Activated CD8-positive, alpha-beta T cell treated with anti-CD3 and anti-CD28 coated beads, Interleukin-2, amount 10 ng/mL, durations not matched to agents 7 days and 5 days (primary cell): ENCODE measurements around the gene MAZ. TPM values are rescaled to one million over a fixed set of nuclear protein-coding genes. Genes with fewer than 3 reads are reported as not detected.

Source experiments
- ATAC-seq: fragments of 150-1000 bp; cut with Tn5 transposase; one replicate; pipeline ENCODE4 v1.10.0; 2021; ENCODE audit warnings: moderate library complexity
- CTCF ChIA-PET: fragments of 350-600 bp; sonication (Branson Sonifier 250); formaldehyde crosslinking; loops from one replicate; lab custom pipeline; 2021; ENCODE audit warnings: antibody characterized with exemption; lab: Charles Lee
- POLR2A ChIA-PET: fragments of 350-600 bp; sonication (Branson Sonifier 250); formaldehyde crosslinking; loops from one replicate; lab custom pipeline; 2021; ENCODE audit warnings: antibody characterized with exemption; lab: Charles Lee
- DNase-seq: peaks from one replicate; pipeline ENCODE4 v3.0.0-alpha.2; 2020
- H3K27ac Mint-ChIP-seq: one replicate; pipeline ENCODE4 v1.8.0; 2021; ENCODE audit warnings: mild to moderate bottlenecking, mixed read lengths
- H3K27me3 Mint-ChIP-seq: one replicate; pipeline ENCODE4 v1.8.0; 2021; ENCODE audit warnings: low read depth, mixed read lengths
- H3K36me3 Mint-ChIP-seq: one replicate; pipeline ENCODE4 v1.8.0; 2021; ENCODE audit warnings: low read depth, mixed read lengths
- H3K4me1 Mint-ChIP-seq: one replicate; pipeline ENCODE4 v1.8.0; 2021; ENCODE audit warnings: low read depth, mixed read lengths
- H3K4me3 Mint-ChIP-seq: one replicate; pipeline ENCODE4 v1.8.0; 2021; ENCODE audit warnings: mild to moderate bottlenecking, mixed read lengths
- H3K9me3 Mint-ChIP-seq: one replicate; pipeline ENCODE4 v1.8.0; 2022; ENCODE audit warnings: mixed read lengths; ENCODE audit not compliant: insufficient read depth
- total RNA-seq, 2 experiments: library from RNA; stranded (reverse); gene quantifications; one replicate each; pipeline ENCODE4 v1.2.3, GENCODE V29; 2021

Gene MAZ
- total RNA-seq, 2 experiments from 2014 or later = 455 to 494 TPM

DNA sequence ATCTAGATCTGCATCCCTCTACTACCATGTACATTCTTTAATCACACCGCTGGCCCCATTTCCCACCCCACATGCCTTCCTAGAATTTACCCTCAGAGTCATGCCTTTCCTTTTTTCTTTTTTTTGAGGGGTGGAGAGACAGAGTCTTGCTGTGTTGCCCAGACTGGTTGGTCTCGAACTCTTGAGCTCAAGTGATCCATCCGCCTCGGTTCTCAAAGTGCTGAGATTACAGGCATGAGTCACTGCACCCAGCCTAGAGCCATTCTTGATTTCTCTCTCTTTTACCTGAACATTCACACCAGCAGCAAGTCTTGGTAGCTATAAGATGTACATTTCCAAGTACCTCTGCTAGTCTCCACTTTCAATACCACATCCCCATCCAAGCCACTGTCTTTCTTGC lies 11.8 kb downstream of the MAZ start:
- Mint-ChIP-seq H3K36me3 (peaks cover 47% of the 10 kb centered on the region), H3K9me3 (no peaks in the 10 kb centered on the region), H3K4me3 (peak overlapping the region; percentile 98), H3K4me1 (peaks cover 71% of the 10 kb centered on the region), H3K27me3 (no peaks in the 10 kb centered on the region), H3K27ac (peak overlapping the region; percentile 83)
- ChIA-PET POLR2A (interaction anchor here (1.3 to 4.1 kb wide), 4 partner anchors 9 to 109 kb away, joined by 4 to 29 read pairs (median 7); no protein-coding TSS in a partner anchor), CTCF (interaction anchor here (1.0 to 8.0 kb wide), 8 partner anchors 9 to 180 kb away, joined by 3 to 106 read pairs (median 46); partner anchors contain the start of genes KIF22 and MAZ)
- DNase-seq = no peak
- ATAC-seq = no peak

DNA sequence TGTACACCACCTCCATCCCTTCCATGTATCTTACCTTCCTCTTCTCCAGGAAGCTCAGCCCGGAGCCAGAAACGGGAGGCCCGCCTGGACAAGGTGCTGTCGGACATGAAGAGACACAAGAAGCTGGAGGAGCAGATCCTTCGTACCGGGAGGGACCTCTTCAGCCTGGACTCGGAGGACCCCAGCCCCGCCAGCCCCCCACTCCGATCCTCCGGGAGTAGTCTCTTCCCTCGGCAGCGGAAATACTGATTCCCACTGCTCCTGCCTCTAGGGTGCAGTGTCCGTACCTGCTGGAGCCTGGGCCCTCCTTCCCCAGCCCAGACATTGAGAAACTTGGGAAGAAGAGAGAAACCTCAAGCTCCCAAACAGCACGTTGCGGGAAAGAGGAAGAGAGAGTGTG lies 13.2 kb downstream of the MAZ start:
- Mint-ChIP-seq H3K4me1 (peaks cover 70% of the 10 kb centered on the region), H3K27ac (peak overlapping the region; percentile 89), H3K27me3 (no peaks in the 10 kb centered on the region), H3K9me3 (no peaks in the 10 kb centered on the region), H3K4me3 (peak overlapping the region; percentile 97), H3K36me3 (peaks cover 47% of the 10 kb centered on the region)
- ChIA-PET CTCF (interaction anchor here (0.7 to 8.0 kb wide), 7 partner anchors 11 to 176 kb away, joined by 3 to 106 read pairs (median 5); partner anchors contain the start of genes HIRIP3, INO80E and KIF22), POLR2A (interaction anchor here (0.8 to 4.1 kb wide), 5 partner anchors 8 to 29 kb away, joined by 3 to 29 read pairs (median 5); partner anchors contain the start of genes MAZ and PRRT2)
- ATAC-seq (no peak), DNase-seq (no peak)

DNA sequence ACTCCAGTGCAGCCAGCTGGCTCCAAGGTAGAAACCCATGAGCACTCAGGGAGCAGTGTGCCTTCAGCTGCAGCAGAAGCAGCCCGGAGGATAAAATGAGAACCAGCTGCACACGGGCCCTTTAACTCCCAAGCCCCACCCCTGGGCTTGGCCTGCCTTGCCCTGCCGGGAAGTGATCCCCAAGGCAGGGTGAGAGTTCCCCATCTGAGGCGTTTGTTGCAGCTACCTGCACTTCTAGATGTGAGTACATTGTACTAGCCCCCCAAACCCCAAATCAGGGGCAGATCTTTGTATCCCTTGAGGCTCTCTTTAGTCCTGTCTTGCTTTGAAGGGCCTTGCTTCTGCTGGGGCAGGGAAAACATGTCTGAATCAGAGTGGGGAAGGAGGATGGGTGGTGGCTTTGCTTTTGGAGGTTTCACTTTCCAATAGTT lies 14.0 kb downstream of the MAZ start, which contains the start of gene MVP:
Gene MVP (plus strand): TSS at position 192 of the 431 bp plus-strand sequence. CDS start 10,088 bp downstream, outside the sequence.
- peaks cover 52% of the 10 kb centered on the region for H3K36me3 Mint-ChIP-seq
- ATAC-seq (peak; percentile 14), DNase-seq (peak; percentile 68)
- peak within 1 kb of the TSS; percentile 89 for H3K27ac Mint-ChIP-seq
- peak within 1 kb of the TSS; percentile 97 for H3K4me3 Mint-ChIP-seq
- peaks cover 70% of the 10 kb centered on the region for H3K4me1 Mint-ChIP-seq
- H3K9me3 Mint-ChIP-seq = no peaks in the 10 kb centered on the region
- no peaks in the 10 kb centered on the region for H3K27me3 Mint-ChIP-seq
- CTCF ChIA-PET = interaction anchor here (0.7 to 8.0 kb wide), 11 partner anchors 12 to 235 kb away, joined by 3 to 106 read pairs (median 5); partner anchors contain the start of genes HIRIP3, INO80E, KIF22 and TAOK2
- POLR2A ChIA-PET = interaction anchor here (0.8 to 4.1 kb wide), 9 partner anchors 9 to 106 kb away, joined by 3 to 29 read pairs (median 5); partner anchors contain the start of genes KCTD13, KIF22 and PRRT2

- peak overlapping the region; percentile 89 for H3K27ac Mint-ChIP-seq
- ChIA-PET CTCF (interaction anchor here (1.1 to 8.0 kb wide), 11 partner anchors 13 to 235 kb away, joined by 3 to 106 read pairs (median 5); partner anchors contain the start of genes KIF22 and TAOK2), POLR2A (interaction anchor here (1.0 to 4.1 kb wide), 7 partner anchors 8 to 105 kb away, joined by 3 to 29 read pairs (median 7); partner anchors contain the start of genes KCTD13 and KIF22)
- DNase-seq = peak; percentile 67
- H3K9me3 Mint-ChIP-seq = no peaks in the 10 kb centered on the region
- H3K36me3 Mint-ChIP-seq = peaks cover 53% of the 10 kb centered on the region
- peak; percentile 6 for ATAC-seq
- H3K4me1 Mint-ChIP-seq = peaks cover 74% of the 10 kb centered on the region
- H3K4me3 Mint-ChIP-seq = peak overlapping the region; percentile 97
- no peaks in the 10 kb centered on the region for H3K27me3 Mint-ChIP-seq
These were observed 14.7 kb downstream of the MAZ start for GRCh38 chr16:29820730-29821642.

DNA sequence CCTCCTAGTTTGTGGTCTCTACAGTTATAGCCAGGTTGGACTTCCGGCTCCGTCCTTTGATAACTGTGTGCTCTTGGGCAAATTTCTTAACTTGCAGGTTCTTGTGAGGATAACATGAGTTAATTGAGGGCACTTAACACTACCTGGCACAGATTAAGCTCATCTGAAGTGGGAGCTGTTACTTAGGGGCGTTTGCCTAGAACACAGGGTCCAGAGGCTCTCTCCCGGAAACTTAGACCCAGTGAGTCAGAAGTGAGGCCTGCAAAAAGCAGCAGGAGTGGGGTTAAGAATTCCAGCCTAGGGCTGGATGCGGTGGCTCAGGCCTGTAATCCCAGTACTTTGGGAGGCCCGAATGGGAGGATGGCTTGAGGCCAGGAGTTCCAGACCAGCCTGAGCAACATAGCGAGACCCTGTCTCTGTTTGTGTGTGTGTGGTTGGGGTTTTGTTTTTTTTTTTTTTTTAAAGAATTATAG lies 15.3 kb downstream of the MAZ start:
- no peak for DNase-seq
- ChIA-PET CTCF (interaction anchor here (1.2 to 8.0 kb wide), 6 partner anchors 14 to 121 kb away, joined by 3 to 106 read pairs (median 11); partner anchors contain the start of gene KIF22), POLR2A (interaction anchor here (1.6 to 4.1 kb wide), 4 partner anchors 14 to 32 kb away, joined by 4 to 29 read pairs (median 11); partner anchors contain the start of gene KIF22)
- H3K4me3 Mint-ChIP-seq = peak overlapping the region; percentile 97
- ATAC-seq = no peak
- H3K36me3 Mint-ChIP-seq = peaks cover 52% of the 10 kb centered on the region
- H3K27ac Mint-ChIP-seq = peak overlapping the region; percentile 89
- no peaks in the 10 kb centered on the region for H3K9me3 Mint-ChIP-seq
- peaks cover 78% of the 10 kb centered on the region for H3K4me1 Mint-ChIP-seq
- H3K27me3 Mint-ChIP-seq = no peaks in the 10 kb centered on the region

- Mint-ChIP-seq H3K27ac (peak overlapping the region; percentile 74), H3K4me3 (no peak overlapping the region), H3K9me3 (no peaks in the 10 kb centered on the region), H3K27me3 (no peaks in the 10 kb centered on the region), H3K36me3 (peaks cover 34% of the 10 kb centered on the region), H3K4me1 (peaks cover 67% of the 10 kb centered on the region)
- no peak for ATAC-seq
- POLR2A ChIA-PET = interaction anchor here (0.6 to 1.9 kb wide), 4 partner anchors 17 to 673 kb away, joined by 3 to 9 read pairs (median 4); no protein-coding TSS in a partner anchor
- no peak for DNase-seq
- CTCF ChIA-PET = interaction anchor here (0.7 to 6.4 kb wide), 3 partner anchors 8 to 53 kb away, joined by 3 to 55 read pairs (median 13); partner anchors contain the start of gene PAGR1
These were observed 18.3 kb downstream of the MAZ start for GRCh38 chr16:29824589-29825144.

DNA sequence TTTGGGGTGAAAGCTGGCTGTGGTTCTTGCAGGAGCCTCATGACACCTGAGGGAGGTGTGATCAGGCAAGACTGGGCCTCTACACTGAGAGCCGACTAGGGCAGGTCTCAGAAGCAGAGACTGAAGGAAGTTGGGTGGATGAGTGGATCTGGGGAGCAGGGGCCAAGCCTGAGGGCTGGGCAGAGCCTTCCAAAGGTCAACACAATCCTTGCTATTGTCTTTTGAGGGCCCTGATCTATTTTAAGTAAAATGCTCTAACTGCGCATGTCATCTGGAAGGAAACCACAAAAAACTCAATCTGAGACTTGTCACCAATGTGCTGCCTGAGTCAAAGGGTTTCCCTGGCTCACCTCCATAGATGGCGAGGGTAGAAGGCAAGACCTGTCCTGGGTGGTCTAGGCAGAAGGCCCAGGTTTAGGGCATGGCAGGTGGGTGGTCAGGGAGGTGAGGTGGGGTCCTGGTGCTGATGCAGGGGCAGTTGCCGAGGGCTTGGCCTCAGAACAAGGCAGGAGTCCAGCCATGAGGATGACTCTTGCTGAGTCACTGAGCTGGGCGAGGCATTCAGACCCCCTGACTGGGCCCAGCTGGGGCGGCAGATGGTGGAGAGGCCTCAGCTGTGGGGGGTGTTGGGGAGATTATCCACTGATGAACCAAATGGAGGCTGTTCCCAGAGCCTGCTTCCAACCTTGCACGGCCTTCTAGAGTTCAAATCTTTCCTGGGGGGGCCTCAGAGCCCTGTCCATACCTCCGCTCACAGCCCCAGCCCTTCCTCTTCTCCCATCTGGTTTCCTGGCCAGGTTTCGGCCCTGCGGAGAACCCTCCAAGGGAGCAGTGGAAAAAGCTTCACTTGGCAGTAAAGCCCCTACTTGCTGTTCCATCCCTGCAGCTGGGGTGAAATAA lies 19.1 kb downstream of the MAZ start:
- ChIA-PET POLR2A (interaction anchor here (0.9 to 2.5 kb wide), 4 partner anchors 8 to 125 kb away, joined by 3 to 9 read pairs (median 6); partner anchors contain the start of gene PAGR1), CTCF (interaction anchor here (0.6 to 6.4 kb wide), 6 partner anchors 9 to 123 kb away, joined by 3 to 55 read pairs (median 6); partner anchors contain the start of gene PAGR1)
- peak overlapping the region; percentile 13 for H3K4me3 Mint-ChIP-seq
- H3K36me3 Mint-ChIP-seq = peaks cover 30% of the 10 kb centered on the region
- DNase-seq = peak; percentile 62
- peak overlapping the region; percentile 74 for H3K27ac Mint-ChIP-seq
- H3K27me3 Mint-ChIP-seq = no peaks in the 10 kb centered on the region
- ATAC-seq = peak; percentile 35
- peaks cover 62% of the 10 kb centered on the region for H3K4me1 Mint-ChIP-seq
- H3K9me3 Mint-ChIP-seq = no peaks in the 10 kb centered on the region

DNA sequence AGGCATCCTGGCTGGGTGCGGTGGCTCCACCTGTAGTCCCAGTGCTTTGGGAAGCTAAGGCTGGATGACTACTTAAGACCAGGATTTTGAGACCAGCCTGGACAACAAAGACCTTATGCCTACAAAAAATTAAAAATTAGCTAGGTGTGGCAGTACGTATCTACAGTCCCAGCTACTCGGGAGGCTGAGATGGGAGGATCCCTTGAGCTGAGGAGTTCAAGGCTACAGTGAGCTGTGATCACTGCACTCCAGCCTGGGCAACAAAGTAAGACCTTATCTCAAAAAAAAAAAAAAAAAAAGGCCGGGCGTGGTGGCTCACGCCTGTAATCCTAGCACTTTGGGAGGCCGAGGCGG lies 20.0 kb downstream of the MAZ start:
- no peak overlapping the region for H3K27ac Mint-ChIP-seq
- POLR2A ChIA-PET = interaction anchor here (0.8 to 2.5 kb wide), 8 partner anchors 9 to 142 kb away, joined by 3 to 9 read pairs (median 5); partner anchors contain the start of genes KCTD13, PAGR1 and PRRT2

GRCh38 chr16:29830774-29831173 lies 24.4 kb downstream of the MAZ start:
- H3K4me1 Mint-ChIP-seq = peaks cover 19% of the 10 kb centered on the region
- ChIA-PET POLR2A (no interaction called here), CTCF (no interaction called here)
- ATAC-seq = no peak
- H3K9me3 Mint-ChIP-seq = no peaks in the 10 kb centered on the region
- H3K36me3 Mint-ChIP-seq = peaks cover 37% of the 10 kb centered on the region
- H3K4me3 Mint-ChIP-seq = no peak overlapping the region
- DNase-seq = no peak
- no peak overlapping the region for H3K27ac Mint-ChIP-seq
- no peaks in the 10 kb centered on the region for H3K27me3 Mint-ChIP-seq

More for the DNA sequence above, 20.0 kb downstream of the MAZ start:
- no peak for DNase-seq
- CTCF ChIA-PET = interaction anchor here (0.9 to 6.4 kb wide), 6 partner anchors 9 to 124 kb away, joined by 3 to 55 read pairs (median 6); partner anchors contain the start of genes KIF22 and PAGR1
- H3K4me3 Mint-ChIP-seq = peak overlapping the region; percentile 63
- peaks cover 29% of the 10 kb centered on the region for H3K36me3 Mint-ChIP-seq
- ATAC-seq = no peak
- H3K27me3 Mint-ChIP-seq = no peaks in the 10 kb centered on the region
- H3K9me3 Mint-ChIP-seq = no peaks in the 10 kb centered on the region
- H3K4me1 Mint-ChIP-seq = peaks cover 56% of the 10 kb centered on the region

DNA sequence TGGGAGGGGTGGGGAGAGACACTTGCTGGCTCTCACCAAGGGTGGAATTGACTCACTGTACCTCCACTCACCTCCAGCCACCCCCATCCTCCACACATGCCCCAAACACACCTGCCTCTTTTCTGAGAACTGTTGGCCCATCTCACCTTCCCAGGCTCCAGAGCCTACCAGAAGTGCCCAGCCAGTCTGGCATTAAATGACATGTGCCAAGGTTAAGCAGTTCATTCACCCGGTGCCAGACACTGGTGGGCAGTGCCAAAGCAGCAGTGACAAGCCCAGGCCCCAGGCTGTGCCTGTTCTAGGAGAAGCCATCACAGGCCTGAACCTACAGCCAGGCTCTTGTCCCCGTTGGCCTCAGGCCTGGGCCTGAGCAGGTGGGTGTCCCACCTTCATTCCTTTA lies 25.2 kb downstream of the MAZ start:
- CTCF ChIA-PET = interaction anchor here (4.0 kb wide), 1 partner anchor 17 kb away, joined by 22 read pairs; no protein-coding TSS in a partner anchor
- H3K27ac Mint-ChIP-seq = no peak overlapping the region

More for the DNA sequence above, 25.2 kb downstream of the MAZ start:
- H3K4me1 Mint-ChIP-seq = peaks cover 12% of the 10 kb centered on the region
- POLR2A ChIA-PET = no interaction called here
- no peaks in the 10 kb centered on the region for H3K9me3 Mint-ChIP-seq
- no peak overlapping the region for H3K4me3 Mint-ChIP-seq
- DNase-seq = no peak
- peaks cover 43% of the 10 kb centered on the region for H3K36me3 Mint-ChIP-seq
- ATAC-seq = no peak
- H3K27me3 Mint-ChIP-seq = no peaks in the 10 kb centered on the region
